HG03108 (cell line): ENCODE results near the gene TMEM114.

Source experiments
- ATAC-seq: cut with Tn5 transposase; IDR thresholded peaks from one replicate; pipeline ENCODE4 v1.9.1; 2021; ENCODE audit warnings: moderate library complexity; ENCODE audit not compliant: unreplicated experiment

Gene TMEM114

DNA sequence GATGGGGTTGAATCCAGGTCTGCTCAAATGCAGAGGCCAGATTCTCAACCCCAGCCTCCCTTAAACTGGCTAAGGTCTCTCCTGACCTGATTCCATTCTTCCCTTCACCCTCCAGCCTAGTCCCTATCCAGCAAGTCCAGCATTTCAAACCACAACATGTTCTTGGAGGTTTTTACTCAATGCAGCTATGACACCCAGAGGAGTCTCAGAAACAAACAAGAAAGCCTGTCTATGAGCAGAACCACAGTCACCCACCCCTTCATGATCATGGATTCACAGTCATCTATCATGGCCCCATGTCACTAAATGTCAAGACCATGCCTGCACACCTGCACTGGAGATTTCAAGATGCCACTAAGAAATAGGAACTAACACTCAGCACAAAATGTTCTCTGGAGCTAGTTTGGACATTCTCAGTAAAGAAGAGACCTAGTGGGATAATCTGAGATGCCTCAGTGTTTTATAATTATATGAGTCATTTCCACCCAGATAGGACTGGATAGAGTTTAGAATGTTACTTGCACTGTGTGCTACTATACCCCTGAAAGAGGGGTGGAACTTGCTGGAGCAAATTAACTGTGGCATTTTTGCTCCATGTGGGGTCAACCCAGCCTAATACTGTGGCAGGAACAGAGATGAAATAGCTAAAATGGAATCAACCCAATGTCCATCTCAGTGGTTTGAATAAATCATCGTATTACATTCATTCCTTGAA is 21.7 kb upstream of the TMEM114 start:
- ATAC-seq, result no peak

GRCh38 chr16:8611122-8611521 is 20.8 kb upstream of the TMEM114 start:
- ATAC-seq, result no peak

DNA sequence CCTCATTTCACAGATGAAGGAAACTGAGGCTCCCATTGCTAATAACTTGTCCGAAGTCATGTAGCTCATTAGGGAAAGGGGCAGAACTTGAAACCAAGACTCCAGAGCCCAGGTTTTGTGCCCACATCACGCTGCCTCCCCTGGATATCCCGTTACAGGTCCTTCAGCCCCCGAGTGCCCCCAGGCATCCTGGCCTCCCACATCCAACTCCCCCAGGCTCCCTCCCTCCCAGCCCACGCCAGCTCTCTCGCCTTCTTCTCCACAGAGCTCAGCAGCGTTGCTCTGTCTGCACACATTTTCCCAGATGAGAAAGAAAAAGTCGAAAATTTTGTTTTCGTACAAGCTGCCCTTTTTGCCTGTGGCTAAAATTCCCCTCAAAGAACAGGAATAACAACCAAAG is 16.9 kb upstream of the TMEM114 start:
- no peak for ATAC-seq

DNA sequence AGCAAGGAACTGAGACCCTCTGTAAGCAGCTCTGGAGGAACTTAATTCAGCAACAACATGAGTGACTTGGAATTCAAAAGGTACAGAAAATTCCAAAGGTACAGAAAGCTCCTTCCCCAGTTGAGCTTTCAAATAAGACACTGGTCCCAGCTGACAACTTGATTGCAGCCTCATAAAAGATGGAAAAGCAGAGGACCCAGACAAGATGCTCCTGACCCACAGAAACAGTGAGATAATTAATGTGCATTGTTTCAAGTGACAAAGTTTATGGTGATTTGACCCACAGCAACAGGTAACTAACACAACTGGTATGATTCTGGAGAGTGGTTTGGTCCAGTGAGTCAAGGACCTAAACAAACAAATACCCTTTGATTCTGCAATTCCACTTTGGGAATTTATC is 15.2 kb upstream of the TMEM114 start:
- no peak for ATAC-seq

GRCh38 chr16:8600144-8600775 is 9.9 kb upstream of the TMEM114 start:
- ATAC-seq, result no peak

GRCh38 chr16:8596581-8596980 is 6.3 kb upstream of the TMEM114 start:
- no peak for ATAC-seq

DNA sequence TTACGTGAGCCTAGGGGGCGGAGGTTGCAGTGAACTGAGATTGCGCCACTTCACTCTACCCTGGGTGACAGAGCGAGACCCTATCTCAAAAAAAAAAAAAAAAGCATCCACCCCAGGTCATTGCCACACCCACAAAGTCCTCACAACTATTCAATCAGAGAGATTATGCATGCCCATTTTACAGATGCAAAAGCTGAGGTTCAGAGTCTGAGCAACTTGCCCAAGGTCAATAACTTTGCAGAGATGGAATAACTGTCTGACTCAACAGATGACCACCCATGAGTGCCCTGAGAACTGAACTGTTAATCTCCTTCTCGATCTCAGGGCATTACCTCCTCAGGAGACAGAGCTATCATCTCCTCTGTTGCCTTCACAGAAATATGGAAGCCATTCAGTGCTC is 5.5 kb upstream of the TMEM114 start:
- ATAC-seq, result no peak

GRCh38 chr16:8594149-8594666 is 3.9 kb upstream of the TMEM114 start:
- no peak for ATAC-seq

- no peak for ATAC-seq
Measured at GRCh38 chr16:8591451-8591850, 1.1 kb upstream of the TMEM114 start.

DNA sequence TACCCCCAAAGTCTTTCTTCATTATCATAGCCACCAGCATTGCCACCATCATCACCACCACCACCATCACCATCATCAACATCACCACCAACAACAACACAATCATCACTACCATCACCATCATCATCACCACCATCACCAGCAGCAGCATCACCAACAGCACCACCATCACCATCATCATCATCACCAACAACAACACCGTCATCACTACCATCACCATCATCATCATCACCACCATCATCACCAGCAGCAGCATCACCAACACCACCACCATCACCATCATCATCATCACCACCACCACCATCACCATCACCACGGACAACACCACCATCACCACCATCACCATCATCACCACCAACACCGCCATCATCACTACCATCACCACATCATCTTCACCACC is 500 bp upstream of the TMEM114 start:
- ATAC-seq, result no peak

- ATAC-seq, result no peak
Measured at GRCh38 chr16:8589057-8589899, 1.0 kb downstream of the TMEM114 start.

- ATAC-seq, result no peak
Measured at GRCh38 chr16:8588682-8589056, 1.6 kb downstream of the TMEM114 start.

GRCh38 chr16:8587065-8587464 is 3.2 kb downstream of the TMEM114 start:
- ATAC-seq, result no peak

DNA sequence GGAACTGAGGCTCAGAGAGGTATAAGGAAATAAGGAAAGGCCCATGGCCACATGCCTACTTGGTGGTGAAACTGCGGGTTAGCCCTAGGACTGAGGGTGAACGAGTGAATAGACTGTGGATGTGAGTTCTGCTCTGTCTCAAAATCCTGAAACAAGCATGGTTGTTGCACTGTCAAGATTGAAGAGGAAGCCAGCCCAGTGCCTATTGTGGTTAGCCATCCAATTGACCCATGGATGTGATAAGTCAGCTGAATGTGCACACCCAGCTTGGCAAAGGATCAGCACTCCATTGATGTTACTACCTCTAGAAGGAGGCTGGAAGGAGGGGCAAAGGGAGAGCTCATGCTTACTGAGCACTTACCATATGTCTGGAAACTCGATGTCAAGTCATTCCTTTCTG is 4.5 kb downstream of the TMEM114 start:
- ATAC-seq, result no peak

GRCh38 chr16:8585041-8585440 is 5.3 kb downstream of the TMEM114 start:
- no peak for ATAC-seq

- no peak for ATAC-seq
Measured at GRCh38 chr16:8583732-8584131, 6.6 kb downstream of the TMEM114 start.

DNA sequence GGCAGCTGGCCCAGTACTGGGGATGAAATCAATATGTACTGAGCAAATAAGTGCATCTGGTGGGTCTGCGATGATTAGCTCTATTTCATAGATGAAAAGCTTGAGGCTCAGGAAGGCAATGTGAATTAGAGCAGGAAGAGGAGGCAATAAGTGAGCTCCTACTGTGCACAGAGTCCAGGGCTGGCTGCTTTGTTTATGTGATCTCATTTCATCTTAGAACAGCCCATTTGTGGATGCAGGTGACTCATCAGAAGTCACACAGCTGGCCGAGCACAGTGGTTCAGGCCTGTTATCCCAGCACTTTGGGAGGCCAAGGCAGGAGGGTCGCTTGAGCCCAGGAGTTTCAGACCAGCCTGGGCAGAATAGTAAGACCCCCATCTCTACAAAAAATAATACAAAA is 7.1 kb downstream of the TMEM114 start:
- ATAC-seq, result no peak

DNA sequence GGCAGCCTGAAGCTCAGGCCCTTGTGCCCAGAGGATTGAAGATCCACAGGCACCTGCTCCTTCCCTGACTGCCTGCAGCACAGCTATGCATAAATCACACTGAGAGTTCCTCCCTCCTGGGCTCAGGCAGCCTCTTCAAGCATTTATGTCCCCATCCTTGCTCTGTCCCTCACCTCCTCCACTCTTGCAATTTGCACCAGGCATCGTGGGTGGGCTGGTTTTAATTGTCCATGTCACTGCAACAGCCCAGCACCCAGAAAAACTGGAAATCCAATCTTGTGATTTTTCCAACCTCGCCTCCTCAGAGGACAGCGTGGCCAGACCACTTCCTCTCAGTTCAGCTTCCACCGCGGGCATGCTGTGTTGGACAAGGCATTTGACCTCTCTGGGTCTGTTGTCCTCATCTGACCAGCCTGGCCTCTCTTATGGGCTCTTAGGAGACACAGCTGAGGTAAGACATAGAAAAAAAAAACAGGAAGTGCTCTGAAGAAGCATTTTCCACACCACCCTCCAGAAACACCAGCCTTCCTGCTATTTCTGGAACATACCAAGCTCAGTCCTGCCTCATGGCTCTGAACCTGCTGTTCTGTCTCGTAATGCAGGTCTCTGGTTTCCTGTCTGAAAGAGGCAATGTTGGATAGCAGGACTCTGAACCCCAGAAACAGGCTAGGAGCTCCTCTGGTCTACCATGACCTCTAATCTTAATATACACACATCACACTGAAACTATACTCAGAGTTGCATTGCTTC is 8.3 kb downstream of the TMEM114 start:
- no peak for ATAC-seq

- ATAC-seq, result no peak
Measured at GRCh38 chr16:8579559-8579958, 10.8 kb downstream of the TMEM114 start.

DNA sequence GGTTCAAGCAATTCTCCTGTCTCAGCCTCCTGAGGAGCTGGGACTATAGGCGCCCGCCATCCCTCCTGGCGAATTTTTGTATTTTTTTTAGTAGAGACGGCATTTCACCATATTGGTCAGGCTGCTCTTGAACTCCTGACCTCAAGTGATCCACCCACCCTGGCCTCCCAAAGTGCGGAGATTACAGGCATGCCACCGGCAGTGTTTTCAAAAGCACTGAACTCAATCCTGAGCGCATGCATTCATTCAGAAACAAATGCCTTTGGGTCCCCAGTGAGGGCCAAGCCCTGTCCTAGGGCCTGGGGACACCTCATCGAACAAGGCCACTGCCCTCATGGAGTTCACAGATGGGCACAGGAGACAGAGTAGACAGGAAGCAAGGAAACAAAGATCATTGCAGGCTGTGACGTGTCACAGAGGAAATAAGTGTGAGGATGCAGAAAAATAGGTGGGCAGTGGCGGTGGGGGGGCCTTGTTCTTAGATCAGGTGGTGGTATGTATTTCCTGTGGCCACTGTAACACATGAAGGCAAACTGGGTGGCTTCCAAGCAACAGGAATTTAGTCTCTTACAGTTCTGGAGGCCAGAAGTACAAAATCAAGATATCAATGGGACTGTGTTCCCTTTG is 12.5 kb downstream of the TMEM114 start:
- no peak for ATAC-seq
